D341Med (cell line): Measurements from ENCODE around the gene SRSF8.
"Not testable (repeated sequence)": the region's sequence is repeated elsewhere in the genome, so short reads cannot be mapped to it uniquely, and the experiment has no call there.

Experiments
- DNase-seq: peaks from one replicate; pipeline ENCODE4 v3.0.0; 2012; ENCODE audit warnings: low spot score

Gene SRSF8

DNA sequence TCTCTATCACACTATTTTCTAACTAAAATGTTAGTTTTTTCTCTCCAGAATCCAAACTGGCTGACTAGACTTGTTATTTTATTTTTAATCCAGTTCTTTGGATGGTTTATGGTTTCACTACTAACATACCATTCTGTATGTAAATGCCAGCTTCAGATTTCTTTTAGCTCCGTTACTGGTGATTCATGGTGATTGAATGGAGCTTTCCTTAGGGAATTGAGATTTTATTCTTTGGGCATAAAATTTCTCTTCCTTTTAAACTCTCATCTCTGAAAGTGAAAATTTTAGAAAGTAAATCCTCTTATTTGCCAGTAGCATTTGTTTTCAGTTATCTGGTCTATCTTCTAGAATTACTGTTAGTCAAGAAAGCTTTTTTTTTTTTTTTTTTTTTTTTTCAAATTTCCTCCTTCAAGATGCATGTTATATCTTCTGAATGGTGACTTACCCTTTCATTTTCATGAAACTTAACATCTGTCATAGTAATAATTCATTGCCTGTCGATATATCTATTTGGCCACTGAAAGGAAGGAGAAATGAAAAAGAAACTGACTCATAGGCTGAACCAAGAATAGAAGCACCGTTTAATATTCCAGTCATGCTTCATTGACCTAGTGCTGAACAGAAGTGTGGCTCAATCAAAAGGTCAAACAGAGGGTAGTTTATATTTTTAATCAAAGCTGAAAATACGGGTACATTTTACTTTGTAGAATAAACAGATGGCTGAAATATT, 29.3 kb downstream of the SRSF8 start:
- DNase-seq: no peak

DNA sequence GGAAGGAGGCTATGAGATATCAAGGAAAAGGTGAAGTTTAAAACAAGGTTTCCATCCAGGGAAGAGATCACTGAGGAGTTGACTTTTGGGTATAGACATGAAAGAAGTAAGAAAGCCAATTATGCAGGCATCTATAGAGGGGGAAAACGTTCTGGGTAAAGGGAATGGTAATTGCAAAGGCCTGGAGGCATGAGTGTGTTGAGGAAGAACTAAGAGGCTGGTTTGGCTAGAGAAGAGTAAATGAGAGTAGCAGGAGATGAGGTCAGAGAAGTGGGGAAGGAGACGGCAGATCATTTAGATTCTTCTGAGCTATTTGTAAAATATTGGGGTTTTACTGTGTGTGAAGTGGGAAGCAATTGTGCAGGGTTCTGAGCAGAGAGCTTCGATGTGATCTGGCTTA, 30.5 kb downstream of the SRSF8 start:
- no peak for DNase-seq

DNA sequence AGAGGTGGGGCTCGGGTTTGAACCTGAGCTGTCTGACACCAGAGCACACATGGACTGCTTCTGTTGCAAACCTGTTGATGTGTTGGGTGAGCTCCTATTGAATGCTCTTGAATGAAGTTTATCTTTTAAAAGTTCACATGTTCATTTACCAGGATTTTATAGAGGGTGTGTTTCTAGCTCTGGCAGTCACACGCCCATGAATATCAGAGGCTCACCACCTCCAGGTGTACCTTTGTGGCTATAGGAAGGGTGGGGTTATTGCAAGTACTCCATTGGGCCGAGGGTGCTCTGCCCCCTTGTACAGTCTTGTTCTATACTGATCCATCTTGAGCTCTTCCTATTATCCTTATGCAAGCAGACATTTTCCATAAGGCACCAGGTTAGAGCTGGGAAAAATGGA, 32.1 kb downstream of the SRSF8 start:
- no peak for DNase-seq

DNA sequence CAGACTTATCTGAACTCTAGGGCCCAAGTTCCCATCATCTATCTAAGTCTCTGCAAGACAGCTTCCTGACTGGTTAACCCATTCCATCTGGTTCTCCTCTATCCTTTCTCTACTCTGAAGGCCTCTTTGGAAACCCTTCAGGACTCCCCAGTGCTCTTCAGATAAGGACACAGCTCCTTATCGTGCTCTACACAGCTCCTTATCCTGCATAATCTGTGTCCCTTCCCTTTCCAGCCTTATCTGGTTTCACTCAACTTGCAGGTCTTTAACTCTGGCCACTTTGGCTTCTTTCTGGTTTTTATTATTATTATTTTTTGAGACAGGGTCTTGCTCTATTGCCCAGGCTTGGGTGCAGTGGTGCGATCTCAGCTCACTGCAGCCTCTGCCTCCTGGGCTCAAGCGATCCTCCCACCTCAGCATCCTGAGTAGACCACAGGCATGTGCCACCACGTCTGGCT, 33.5 kb downstream of the SRSF8 start:
- DNase-seq: no peak

DNA sequence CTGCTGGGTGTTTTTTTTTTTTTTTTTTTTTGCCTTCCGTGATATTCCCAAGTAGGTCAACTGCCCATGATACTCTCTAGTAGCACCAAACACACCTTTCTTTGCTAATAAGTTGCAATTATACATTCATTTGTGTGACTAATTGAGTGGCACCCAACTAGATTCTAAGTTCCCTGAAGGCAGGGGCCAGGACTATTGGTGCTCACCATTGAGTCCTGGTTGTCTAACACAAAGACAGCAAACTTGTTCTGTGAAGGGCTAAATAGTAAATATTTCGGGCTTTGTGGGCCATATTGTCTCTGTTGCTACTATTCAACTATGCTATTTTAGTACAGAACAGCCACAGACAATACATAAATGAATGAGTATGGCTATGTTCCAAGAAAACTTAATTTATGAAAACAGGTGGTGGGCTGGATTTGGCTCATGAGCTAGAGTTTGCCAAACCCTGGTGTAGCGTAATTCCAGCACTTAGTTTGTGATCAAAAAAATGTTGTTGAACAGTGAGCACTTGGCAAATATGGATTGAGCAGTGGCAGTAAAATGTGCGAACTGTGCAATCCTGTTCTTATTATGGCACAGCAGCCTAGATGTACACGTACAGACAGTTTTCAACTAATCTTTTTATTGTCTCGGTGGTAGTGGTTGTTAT, 34.3 kb downstream of the SRSF8 start:
- no peak for DNase-seq

DNA sequence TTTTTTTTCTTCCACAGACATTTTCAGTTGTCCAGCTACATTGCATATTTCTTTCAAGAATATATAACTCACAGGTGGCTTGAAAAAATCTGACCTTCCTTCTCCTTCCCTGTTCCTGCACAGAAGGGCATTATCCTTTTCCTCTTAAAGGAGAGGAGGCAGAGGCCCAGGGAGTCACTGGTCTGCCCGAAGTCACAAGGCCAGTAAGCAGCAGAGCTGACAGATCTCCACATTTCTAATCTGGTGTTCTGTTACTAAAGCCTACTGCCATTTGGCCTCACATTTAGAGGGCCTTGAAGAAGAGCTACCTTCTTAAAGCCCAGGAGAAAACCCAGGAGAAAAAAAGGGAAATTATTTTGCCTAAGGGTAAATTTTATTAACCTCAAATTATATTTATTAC, 35.2 kb downstream of the SRSF8 start:
- DNase-seq: no peak

DNA sequence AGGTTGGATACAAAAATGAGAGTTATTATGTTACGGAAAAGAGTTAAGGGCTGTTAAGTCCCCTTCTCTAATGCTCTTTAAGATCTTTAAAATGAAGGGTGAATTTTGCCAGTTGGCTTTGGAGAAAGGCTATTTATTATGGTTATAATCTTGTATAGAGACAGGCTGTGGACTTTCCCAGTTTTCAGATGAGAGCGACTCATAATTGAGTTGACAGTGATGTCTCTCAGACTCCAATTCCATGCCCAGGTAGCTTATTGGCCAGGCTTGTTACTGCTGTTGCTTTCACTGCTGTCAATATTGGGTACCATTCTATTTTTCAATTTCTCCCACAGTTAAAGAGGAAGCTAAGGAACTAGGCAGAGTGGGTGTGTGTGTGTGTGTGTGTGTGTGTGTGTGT, 36.0 kb downstream of the SRSF8 start:
- no peak for DNase-seq

DNA sequence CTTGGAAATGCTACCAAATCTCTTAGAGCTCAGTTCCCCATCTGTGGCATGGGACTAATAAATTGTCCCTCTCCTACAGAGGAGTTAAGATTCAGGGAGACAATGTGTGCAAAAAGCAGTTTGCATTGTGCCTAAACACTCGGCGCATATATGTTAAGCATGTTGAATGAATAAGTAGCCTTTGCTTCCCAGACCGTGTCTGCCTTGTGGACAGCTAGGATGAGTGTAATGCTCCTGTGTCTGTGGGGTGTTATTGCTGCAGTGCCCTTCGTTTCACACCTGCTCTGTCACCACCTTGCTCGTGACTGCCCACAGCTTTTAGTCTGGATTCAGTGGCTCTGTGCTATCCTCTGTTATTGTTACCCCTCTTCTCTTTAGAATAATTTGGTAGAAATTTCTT, 37.0 kb downstream of the SRSF8 start:
- no peak for DNase-seq

DNA sequence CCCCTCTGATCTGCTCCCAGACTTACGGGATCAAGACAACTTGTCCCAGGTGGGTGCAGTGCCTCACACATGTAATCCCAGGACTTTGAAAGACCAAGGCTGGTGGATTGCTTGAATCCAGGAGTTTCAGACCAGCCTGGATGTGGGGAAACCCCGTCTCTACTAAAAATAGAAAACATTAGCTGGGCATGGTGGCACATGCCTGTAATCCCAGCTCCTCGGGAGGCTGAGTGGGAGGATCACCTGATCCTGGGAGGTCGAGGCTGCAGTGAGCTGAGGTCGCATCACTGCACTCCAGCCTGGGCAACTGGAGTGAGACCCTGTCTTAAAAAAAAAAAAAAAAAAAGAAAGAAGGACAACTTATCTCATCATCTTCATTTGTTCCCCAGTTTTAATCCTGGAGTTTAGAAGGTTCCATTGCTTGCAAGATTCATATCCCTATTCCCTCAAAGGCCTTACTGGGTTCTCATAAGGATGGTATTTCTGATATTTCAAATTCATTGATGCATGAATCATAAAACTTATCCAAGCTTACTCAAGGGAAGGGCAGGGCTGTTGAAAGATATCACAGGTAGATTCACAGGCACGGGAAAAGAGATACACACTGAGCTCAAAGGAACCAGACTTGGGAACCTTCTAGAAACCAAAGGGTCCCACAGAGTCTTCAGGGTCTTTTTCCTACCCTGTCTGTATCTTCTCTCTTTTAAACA, 37.6 kb downstream of the SRSF8 start:
- no peak for DNase-seq

DNA sequence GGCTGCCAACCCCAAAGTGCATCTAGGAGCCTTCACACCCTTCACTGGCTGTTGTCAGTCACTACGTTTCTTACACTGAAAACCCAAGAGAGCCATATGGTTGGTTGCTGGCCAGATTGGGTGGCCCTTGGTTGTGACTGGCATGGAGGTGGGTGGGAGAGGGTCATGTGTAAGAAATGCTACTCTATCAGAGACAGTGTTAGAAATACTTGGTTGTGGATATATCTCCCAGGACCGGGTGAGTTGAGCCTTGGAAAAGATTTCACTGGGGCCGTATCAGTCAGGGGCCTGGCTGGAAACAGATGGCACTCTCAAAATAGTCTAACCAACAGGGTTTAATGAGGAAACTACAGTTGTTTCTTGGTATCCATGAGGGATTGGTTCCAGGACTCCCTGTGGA, 38.1 kb downstream of the SRSF8 start:
- no peak for DNase-seq

DNA sequence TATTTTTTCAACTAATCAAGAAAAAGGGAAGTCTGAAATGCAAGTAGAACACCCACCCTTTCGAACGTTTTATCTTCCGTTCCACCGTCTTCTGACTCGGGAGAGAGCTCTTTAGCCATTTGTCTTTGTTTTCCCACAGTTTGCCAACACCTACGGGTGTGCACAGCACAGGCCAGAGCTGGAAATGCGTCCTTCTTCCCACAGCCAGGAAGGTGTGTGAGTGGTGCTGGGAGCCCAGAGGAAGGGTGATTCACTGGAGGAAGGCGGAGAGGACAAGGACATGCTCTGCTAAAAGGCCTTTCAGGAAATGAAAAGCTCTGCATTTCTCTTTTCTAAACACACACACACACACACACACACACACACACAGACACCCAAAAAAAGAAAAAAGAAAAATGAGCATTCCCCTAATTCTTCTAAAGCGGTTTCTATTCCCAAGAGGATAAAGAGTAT, 41.5 kb downstream of the SRSF8 start:
- no peak for DNase-seq

DNA sequence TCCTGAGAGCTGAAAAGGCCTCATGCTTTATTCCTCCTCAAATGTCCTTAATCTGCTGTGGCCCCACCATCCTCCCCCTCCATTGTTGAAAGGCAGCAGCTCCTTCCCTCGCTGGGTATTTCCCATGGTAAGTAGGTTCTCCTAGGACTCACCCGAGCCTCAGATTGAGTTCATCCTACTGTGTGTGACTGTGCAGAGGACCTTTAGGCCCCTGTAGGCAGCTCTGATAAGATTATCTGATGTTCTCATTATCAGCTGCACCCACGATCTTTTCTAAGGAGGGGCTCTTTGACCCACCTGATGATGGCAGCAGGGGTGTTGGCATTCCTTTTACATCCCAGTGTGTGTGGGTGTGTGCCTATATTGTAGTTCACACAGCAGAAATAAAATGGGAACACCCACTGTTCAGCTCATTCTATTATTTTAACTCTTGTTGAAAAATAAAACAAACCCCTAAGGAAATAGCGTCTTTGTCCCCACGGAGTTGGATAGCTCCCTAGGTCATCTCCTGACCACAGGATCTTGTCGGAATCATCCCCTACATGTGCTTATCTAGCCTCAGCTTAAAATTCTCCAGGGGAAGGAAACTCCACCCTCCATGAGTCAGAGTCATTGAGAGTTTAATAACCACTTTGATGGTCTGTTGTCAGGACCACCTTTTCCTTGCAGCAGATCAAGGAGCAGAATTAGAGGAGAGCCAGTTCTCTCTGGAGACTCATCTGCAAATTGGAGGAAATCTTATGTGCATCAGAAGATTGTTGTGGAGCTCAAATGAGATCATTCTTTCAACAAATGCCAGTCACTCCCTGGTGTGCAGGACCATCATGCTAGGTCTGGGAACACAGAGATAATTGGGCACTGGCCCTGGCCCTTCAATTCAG, 42.2 kb downstream of the SRSF8 start:
- no peak for DNase-seq

DNA sequence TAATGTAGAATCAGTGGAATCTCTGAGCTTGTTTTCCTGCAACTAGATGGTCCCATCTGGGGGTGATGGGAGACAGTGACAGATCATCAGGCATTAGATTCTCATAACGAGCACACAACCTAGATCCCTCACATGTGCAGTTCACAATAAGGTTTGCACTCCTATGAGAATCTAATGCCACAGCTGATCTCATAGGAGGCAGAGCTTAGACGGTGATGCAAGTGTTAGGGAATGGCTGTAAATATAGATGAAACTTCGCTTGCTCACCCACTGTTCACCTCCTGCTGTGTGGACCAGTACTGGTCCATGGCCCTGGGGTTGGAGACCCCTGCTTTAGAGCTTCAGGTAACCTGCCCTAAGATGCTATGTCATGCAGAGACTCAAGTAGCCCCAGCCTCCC, 44.8 kb downstream of the SRSF8 start:
- not testable (repeated sequence) for DNase-seq

DNA sequence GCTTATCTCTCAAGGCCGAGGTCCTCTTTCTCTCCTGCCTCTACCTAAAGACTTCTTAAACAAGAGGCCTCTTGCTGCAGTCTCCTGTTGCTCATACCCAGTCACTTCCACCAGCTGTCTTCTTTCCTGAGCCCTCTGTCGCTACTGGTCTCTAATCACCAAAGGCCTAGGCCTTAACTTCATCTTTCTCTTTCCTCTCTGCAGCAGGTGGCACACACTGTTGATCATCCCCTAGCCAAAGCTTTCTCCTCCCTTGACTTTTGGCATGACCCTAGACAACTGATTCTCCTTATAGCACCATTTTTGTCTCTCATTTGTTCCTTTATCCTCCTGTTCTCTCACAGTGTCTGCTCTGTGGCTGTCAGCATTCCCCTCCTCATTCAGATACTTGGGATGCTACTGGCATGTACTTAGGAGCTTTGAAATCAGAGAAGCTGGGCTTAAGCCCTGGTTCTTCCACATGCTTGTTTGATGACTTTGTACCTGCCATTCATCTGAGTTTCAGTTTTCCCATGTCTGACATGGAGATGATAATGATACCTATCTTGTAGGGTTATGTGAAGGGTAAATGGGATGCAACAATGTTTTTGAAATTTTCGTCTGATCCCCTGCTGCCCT, 45.3 kb downstream of the SRSF8 start:
- no peak for DNase-seq

DNA sequence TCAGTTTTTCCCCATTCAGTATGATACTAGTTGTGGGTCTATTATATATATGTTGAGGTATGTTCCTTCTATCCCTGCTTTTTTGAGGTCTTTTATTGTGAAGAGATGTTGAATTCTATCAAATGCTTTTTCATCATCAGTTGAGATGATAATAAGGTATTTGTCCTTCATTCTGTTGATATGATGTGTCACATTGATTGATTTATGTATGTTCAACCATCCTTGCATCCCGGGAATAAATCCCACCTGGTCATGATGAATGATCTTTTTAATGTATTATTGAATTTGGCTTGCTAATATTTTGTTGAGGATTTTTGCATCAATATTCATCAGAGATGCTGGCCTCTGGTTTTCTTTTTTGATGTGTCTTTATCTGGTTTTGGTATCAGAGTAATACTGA, 48.9 kb downstream of the SRSF8 start:
- DNase-seq: no peak

DNA sequence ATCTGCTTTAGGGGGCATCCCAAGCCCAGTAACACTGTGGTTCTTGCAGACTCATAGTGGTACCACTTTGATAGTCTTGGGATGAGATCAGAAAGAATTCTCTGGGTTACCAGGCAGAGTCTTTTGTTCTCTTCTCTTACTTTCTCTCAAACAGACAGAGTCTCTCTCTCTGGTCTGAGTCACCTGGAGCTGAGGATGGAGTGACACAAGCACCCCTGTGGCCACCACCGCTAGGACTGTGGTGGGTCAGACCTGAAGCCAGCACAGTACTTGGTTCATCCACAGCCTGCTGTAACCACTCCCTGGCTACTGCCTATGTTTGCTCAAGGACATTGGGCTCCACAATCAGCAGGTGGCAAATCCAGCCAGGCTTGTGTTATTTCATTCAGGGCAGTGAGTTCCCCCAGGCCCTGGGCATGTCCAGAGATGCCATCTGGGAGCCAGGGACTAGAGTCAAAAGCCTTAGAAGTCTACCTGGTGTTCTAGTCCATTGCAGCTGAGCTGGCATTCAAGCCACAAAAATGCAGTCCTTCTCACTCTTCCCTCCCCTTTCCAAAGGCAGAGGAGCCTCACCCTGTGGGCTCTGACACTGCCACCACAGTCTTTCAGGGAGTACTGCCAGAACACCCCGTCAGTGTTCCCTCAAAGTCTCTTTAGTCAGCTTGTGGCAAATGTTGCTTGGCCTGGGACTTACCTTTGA, 52.8 kb downstream of the SRSF8 start:
- DNase-seq: no peak
